DND-41 (cell line): ENCODE data around the gene ANXA1.

Source experiments
- CTCF ChIP-seq: IDR thresholded peaks from 2 replicates; pipeline ENCODE4 v1.5.1; 2012; ENCODE audit warnings: borderline replicate concordance, low read length, moderate library complexity, mild to moderate bottlenecking; ENCODE audit not compliant: poor library complexity, severe bottlenecking; ENCODE audit errors: extremely low read depth
- EZH2 ChIP-seq: IDR thresholded peaks from 3 replicates; pipeline ENCODE4 v1.6.1; 2012; ENCODE audit warnings: borderline replicate concordance, low read depth, mild to moderate bottlenecking, moderate library complexity, low read length, inconsistent platforms; ENCODE audit not compliant: severe bottlenecking

GRCh38 chr9:73162987-73163768 lies 11.5 kb downstream of the ANXA1 start:
- TF ChIP-seq EZH2 (no peak), CTCF (no peak)
